HepG2 (cell line): ENCODE measurements around the gene RAD1. TPM values are rescaled to one million over a fixed set of nuclear protein-coding genes. Genes with fewer than 3 reads are reported as not detected.

Experiments used
- ATM ChIP-seq: fragments of 450-650 bp; IDR thresholded peaks from 2 replicates; pipeline ENCODE4 v1.7.1; 2017; ENCODE audit warnings: mild to moderate bottlenecking, borderline replicate concordance
- CEBPG ChIP-seq: IDR thresholded peaks from 2 replicates; pipeline ENCODE4 v1.6.1; 2016
- ETV5 ChIP-seq: IDR thresholded peaks from 2 replicates; pipeline ENCODE4 v1.6.1; 2018; ENCODE audit warnings: missing biosample characterization, missing genetic modification reagents, inconsistent platforms, borderline replicate concordance
- JUND ChIP-seq: sonication (generic); formaldehyde crosslinking; IDR thresholded peaks from 2 replicates; pipeline ENCODE4 v1.8.0; 2022; ENCODE audit warnings: mild to moderate bottlenecking, missing genetic modification reagents
- MED1 ChIP-seq: sonication (generic); formaldehyde crosslinking; IDR thresholded peaks from 2 replicates; pipeline ENCODE4 v1.4.0; 2020; ENCODE audit warnings: missing genetic modification reagents
- RARA ChIP-seq: IDR thresholded peaks from 2 replicates; pipeline ENCODE4 v1.6.1; 2016; ENCODE audit warnings: missing genetic modification reagents, missing compliant biosample characterization
- RNF2 ChIP-seq: fragments of 450-650 bp; conservative IDR thresholded peaks from 2 replicates; pipeline ENCODE4 v1.6.1; 2016; ENCODE audit warnings: low read depth
- SALL1 ChIP-seq: sonication (generic); formaldehyde crosslinking; IDR thresholded peaks from 2 replicates; pipeline ENCODE4 v1.8.0; 2022; ENCODE audit warnings: mild to moderate bottlenecking, missing genetic modification reagents
- SNRNP70 ChIP-seq: fragments of 200-400 bp; formaldehyde crosslinking; IDR thresholded peaks from 2 replicates; pipeline ENCODE4 v1.6.1; 2017; ENCODE audit warnings: mild to moderate bottlenecking, low read depth, low read length, moderate library complexity
- TBL1XR1 ChIP-seq: fragments of 150-350 bp; IDR thresholded peaks from 2 replicates; pipeline ENCODE4 v1.6.1; 2014; ENCODE audit warnings: borderline replicate concordance, low read length; ENCODE audit not compliant: partially characterized antibody
- ZKSCAN1 ChIP-seq: fragments of 150-350 bp; IDR thresholded peaks from 2 replicates; pipeline ENCODE4 v1.6.1; 2014; ENCODE audit warnings: low read length
- ZMYM3 ChIP-seq: sonication (generic); formaldehyde crosslinking; IDR thresholded peaks from 2 replicates; pipeline ENCODE4 v1.5.1; 2020; ENCODE audit warnings: mild to moderate bottlenecking, missing genetic modification reagents
- ZNF264 ChIP-seq: sonication (generic); formaldehyde crosslinking; IDR thresholded peaks from 2 replicates; pipeline ENCODE4 v1.4.0; 2020; ENCODE audit warnings: missing genetic modification reagents
- ZNF713 ChIP-seq: sonication (generic); formaldehyde crosslinking; IDR thresholded peaks from 2 replicates; pipeline ENCODE4 v1.4.0; 2020; ENCODE audit warnings: mild to moderate bottlenecking, missing genetic modification reagents
- polyA plus RNA-seq, 8 experiments: library from polyadenylated mRNA; depleted of rRNA in 3 of 8; stranded (reverse) in 7 of 8; unstranded in 1 of 8; fragments of >200 nt; fragmentation: Illumina TruSeq in 4 of 8; extraction: Trizol in 4 of 8; gene quantifications; 2 replicates each; pipeline versions ENCODE4 v1.2.1 to v1.2.3, GENCODE V29; 2011 to 2016; ENCODE audit warnings: low read depth in 4 of 8, missing spikeins in 1 of 8, mixed read lengths in 1 of 8; ENCODE audit not compliant: insufficient read depth in 1 of 8
- total RNA-seq, 5 experiments: library from RNA; depleted of rRNA; stranded (reverse); fragments of >200 nt; fragmentation: Illumina TruSeq; extraction: Trizol; gene quantifications; 2 replicates each; pipeline ENCODE4 v1.2.3, GENCODE V29; 2016; ENCODE audit warnings: low read depth in 1 of 5
- TF ChIP-seq, protein P1 (sequence below): sonication (generic); formaldehyde crosslinking; IDR thresholded peaks from 2 replicates; pipeline ENCODE4 v1.4.0; 2020; ENCODE audit warnings: low read depth, mild to moderate bottlenecking, missing genetic modification reagents
- TF ChIP-seq, protein P2 (sequence below): sonication (generic); formaldehyde crosslinking; IDR thresholded peaks from 2 replicates; pipeline ENCODE4 v1.5.0; 2020; ENCODE audit warnings: mild to moderate bottlenecking, missing genetic modification reagents
- TF ChIP-seq, protein P3 (sequence below): IDR thresholded peaks from 2 replicates; pipeline ENCODE4 v1.6.1; 2018; ENCODE audit warnings: missing genetic modification reagents, mild to moderate bottlenecking, missing compliant biosample characterization
- TF ChIP-seq, protein P4 (sequence below): sonication (generic); formaldehyde crosslinking; conservative IDR thresholded peaks from 2 replicates; pipeline ENCODE4 v1.8.1; 2023; ENCODE audit warnings: missing genetic modification reagents

Gene RAD1
- total and polyA plus RNA-seq, 2 of the 13 experiments (the other 11 are each of a cell fraction or from before 2014, with no cell fraction given) = 14.7 to 39.1 TPM

DNA sequence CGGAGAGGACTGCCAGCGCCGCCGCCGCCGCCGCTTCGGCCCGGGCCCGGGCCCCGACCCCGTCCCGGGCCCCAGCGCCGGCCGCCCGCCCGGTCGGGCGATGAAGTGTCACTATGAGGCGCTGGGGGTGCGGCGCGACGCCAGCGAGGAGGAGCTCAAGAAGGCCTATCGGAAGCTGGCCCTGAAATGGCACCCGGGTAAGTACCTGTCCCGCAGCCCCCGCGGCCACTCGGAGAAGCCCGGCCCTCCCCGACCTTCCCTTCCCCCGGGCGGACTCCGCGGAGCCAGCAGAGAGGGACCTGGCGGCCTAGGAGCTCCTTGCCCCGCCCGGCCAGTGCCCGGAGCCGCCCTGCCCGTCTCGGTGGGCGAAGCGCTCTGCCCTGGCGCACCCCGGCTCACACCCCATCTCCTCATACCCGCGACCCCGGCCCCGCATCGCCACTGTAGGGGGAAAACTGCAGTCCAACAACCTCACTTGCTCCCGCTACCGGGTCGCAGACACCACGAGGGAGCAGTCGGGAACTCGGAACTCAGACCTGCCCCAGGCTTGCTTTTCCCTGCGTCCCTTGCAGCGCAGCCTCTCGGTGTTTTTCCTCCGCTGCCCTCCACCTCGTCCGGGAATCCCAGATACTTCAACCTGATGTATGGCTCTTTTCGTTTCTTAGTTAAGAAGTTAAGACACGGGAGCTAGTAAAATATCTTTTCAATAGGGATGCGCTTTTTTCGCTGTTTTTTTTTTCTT, 14.6 kb upstream of the RAD1 start (continued):
- TF ChIP-seq, protein P1, sequence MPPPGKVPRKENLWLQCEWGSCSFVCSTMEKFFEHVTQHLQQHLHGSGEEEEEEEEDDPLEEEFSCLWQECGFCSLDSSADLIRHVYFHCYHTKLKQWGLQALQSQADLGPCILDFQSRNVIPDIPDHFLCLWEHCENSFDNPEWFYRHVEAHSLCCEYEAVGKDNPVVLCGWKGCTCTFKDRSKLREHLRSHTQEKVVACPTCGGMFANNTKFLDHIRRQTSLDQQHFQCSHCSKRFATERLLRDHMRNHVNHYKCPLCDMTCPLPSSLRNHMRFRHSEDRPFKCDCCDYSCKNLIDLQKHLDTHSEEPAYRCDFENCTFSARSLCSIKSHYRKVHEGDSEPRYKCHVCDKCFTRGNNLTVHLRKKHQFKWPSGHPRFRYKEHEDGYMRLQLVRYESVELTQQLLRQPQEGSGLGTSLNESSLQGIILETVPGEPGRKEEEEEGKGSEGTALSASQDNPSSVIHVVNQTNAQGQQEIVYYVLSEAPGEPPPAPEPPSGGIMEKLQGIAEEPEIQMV (CRISPR knock-in tag) = no peak
- 0 out of 2 replicates have a peak, but pooled peaks have one; percentile 35 for TF ChIP-seq ZMYM3 (CRISPR knock-in tag)
- no peak for TF ChIP-seq SNRNP70
- TF ChIP-seq ZKSCAN1 = no peak
- no peak for TF ChIP-seq ZNF713 (CRISPR knock-in tag)
- no peak for TF ChIP-seq CEBPG (CRISPR knock-in tag)
- no peak for TF ChIP-seq RNF2
- TF ChIP-seq TBL1XR1 = no peak
- TF ChIP-seq ZNF264 = no peak
- no peak for TF ChIP-seq JUND (CRISPR knock-in tag)
- TF ChIP-seq, protein P2, sequence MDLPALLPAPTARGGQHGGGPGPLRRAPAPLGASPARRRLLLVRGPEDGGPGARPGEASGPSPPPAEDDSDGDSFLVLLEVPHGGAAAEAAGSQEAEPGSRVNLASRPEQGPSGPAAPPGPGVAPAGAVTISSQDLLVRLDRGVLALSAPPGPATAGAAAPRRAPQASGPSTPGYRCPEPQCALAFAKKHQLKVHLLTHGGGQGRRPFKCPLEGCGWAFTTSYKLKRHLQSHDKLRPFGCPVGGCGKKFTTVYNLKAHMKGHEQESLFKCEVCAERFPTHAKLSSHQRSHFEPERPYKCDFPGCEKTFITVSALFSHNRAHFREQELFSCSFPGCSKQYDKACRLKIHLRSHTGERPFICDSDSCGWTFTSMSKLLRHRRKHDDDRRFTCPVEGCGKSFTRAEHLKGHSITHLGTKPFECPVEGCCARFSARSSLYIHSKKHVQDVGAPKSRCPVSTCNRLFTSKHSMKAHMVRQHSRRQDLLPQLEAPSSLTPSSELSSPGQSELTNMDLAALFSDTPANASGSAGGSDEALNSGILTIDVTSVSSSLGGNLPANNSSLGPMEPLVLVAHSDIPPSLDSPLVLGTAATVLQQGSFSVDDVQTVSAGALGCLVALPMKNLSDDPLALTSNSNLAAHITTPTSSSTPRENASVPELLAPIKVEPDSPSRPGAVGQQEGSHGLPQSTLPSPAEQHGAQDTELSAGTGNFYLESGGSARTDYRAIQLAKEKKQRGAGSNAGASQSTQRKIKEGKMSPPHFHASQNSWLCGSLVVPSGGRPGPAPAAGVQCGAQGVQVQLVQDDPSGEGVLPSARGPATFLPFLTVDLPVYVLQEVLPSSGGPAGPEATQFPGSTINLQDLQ = no peak
- no peak for TF ChIP-seq ATM
- no peak for TF ChIP-seq RARA
- no peak for TF ChIP-seq ETV5 (CRISPR knock-in tag)
- TF ChIP-seq, protein P3, sequence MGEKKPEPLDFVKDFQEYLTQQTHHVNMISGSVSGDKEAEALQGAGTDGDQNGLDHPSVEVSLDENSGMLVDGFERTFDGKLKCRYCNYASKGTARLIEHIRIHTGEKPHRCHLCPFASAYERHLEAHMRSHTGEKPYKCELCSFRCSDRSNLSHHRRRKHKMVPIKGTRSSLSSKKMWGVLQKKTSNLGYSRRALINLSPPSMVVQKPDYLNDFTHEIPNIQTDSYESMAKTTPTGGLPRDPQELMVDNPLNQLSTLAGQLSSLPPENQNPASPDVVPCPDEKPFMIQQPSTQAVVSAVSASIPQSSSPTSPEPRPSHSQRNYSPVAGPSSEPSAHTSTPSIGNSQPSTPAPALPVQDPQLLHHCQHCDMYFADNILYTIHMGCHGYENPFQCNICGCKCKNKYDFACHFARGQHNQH (CRISPR knock-in tag) = no peak
- TF ChIP-seq, protein P4, sequence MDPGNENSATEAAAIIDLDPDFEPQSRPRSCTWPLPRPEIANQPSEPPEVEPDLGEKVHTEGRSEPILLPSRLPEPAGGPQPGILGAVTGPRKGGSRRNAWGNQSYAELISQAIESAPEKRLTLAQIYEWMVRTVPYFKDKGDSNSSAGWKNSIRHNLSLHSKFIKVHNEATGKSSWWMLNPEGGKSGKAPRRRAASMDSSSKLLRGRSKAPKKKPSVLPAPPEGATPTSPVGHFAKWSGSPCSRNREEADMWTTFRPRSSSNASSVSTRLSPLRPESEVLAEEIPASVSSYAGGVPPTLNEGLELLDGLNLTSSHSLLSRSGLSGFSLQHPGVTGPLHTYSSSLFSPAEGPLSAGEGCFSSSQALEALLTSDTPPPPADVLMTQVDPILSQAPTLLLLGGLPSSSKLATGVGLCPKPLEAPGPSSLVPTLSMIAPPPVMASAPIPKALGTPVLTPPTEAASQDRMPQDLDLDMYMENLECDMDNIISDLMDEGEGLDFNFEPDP = no peak
- TF ChIP-seq SALL1 (CRISPR knock-in tag) = peak; percentile 58
- 0 out of 2 replicates have a peak, but pooled peaks have one; percentile 38 for TF ChIP-seq MED1 (CRISPR knock-in tag)
